Measurements from ENCODE around the gene IDE. TPM values are rescaled to one million over a fixed set of nuclear protein-coding genes. Genes with fewer than 3 reads are reported as not detected.
"Not testable (repeated sequence)": the region's sequence is repeated elsewhere in the genome, so short reads cannot be mapped to it uniquely, and the experiment has no call there.

The IDE gene
- total RNA-seq, 6 experiments from 2014 or later: 25.6 to 31.4 (median 29.2) TPM

GRCh38 chr10:92478536-92478935, 95.4 kb downstream of the IDE start:
- DNase-seq: no peak
- WGBS (ENCODE audit: insufficient coverage, low coverage, low lambda C conversion rate, missing lambda C conversion rate): 90% methylated on average over 5 of the region's 5 CpGs
- intact Hi-C loops (cut with DNase I): no loop called here
- Histone ChIP-seq H3K9me3 (no peaks in the 10 kb centered on the region), H3K4me3 (no peak overlapping the region), H3K27ac (no peak overlapping the region), H3K4me1 (no peaks in the 10 kb centered on the region), H3K27me3 (no peaks in the 10 kb centered on the region), H3K36me3 (peaks cover 0 to 60% (median 14%) of the 10 kb centered on the region in 4 donors)
- TF ChIP-seq CTCF (IDR thresholded peaks at IDR 0.05): no peak
- no peak for TF ChIP-seq POLR2A (IDR thresholded peaks at IDR 0.05)
- no peak for ATAC-seq

- H3K27me3 ChIP-seq: no peaks in the 10 kb centered on the region
- WGBS (ENCODE audit: insufficient coverage, low coverage, low lambda C conversion rate, missing lambda C conversion rate): no CpG with 5 or more reads among the region's 1 CpG
- H3K4me1 ChIP-seq: no peaks in the 10 kb centered on the region
- no peak overlapping the region for H3K27ac ChIP-seq
- no peaks in the 10 kb centered on the region for H3K9me3 ChIP-seq
- no peak for TF ChIP-seq CTCF (IDR thresholded peaks at IDR 0.05)
- TF ChIP-seq POLR2A (IDR thresholded peaks at IDR 0.05): no peak
- no peak for DNase-seq
- H3K36me3 ChIP-seq: peaks cover 0 to 57% (median 6%) of the 10 kb centered on the region in 4 donors
- no peak overlapping the region for H3K4me3 ChIP-seq
- intact Hi-C loops (cut with DNase I): no loop called here
- no peak for ATAC-seq
Observed at GRCh38 chr10:92475357-92475868, 98.5 kb downstream of the IDE start.

- intact Hi-C loops (cut with DNase I): no loop called here
- Histone ChIP-seq H3K27ac (no peak overlapping the region), H3K4me1 (no peaks in the 10 kb centered on the region), H3K36me3 (peaks cover 0 to 68% (median 16%) of the 10 kb centered on the region in 4 donors), H3K9me3 (no peaks in the 10 kb centered on the region), H3K27me3 (no peaks in the 10 kb centered on the region), H3K4me3 (no peak overlapping the region)
- DNase-seq (no peak), ATAC-seq (no peak)
- TF ChIP-seq POLR2A (IDR thresholded peaks at IDR 0.05) (no peak), CTCF (IDR thresholded peaks at IDR 0.05) (no peak)
- 70% methylated on average over 3 of the region's 3 CpGs for WGBS (ENCODE audit: insufficient coverage, low coverage, low lambda C conversion rate, missing lambda C conversion rate)
Observed at GRCh38 chr10:92470026-92470425, 103.9 kb downstream of the IDE start.

GRCh38 chr10:92464364-92464763, 109.5 kb downstream of the IDE start:
- H3K27me3 ChIP-seq: no peaks in the 10 kb centered on the region
- intact Hi-C loops (cut with DNase I): no loop called here
- H3K36me3 ChIP-seq: peaks cover 0 to 82% (median 38%) of the 10 kb centered on the region in 4 donors
- WGBS (ENCODE audit: insufficient coverage, low coverage, low lambda C conversion rate, missing lambda C conversion rate): 82% methylated on average over 5 of the region's 5 CpGs
- DNase-seq (no peak), ATAC-seq (no peak)
- no peaks in the 10 kb centered on the region for H3K9me3 ChIP-seq
- TF ChIP-seq CTCF (IDR thresholded peaks at IDR 0.05): no peak
- TF ChIP-seq POLR2A (IDR thresholded peaks at IDR 0.05): no peak
- no peaks in the 10 kb centered on the region for H3K4me1 ChIP-seq
- H3K4me3 ChIP-seq: no peak overlapping the region
- H3K27ac ChIP-seq: no peak overlapping the region

- peaks cover 0 to 74% (median 35%) of the 10 kb centered on the region in 4 donors for H3K36me3 ChIP-seq
- 90% methylated on average over 5 of the region's 5 CpGs for WGBS (ENCODE audit: insufficient coverage, low coverage, low lambda C conversion rate, missing lambda C conversion rate)
- ATAC-seq (no peak), DNase-seq (no peak)
- H3K4me1 ChIP-seq: no peaks in the 10 kb centered on the region
- no peak overlapping the region for H3K4me3 ChIP-seq
- TF ChIP-seq POLR2A (IDR thresholded peaks at IDR 0.05) (no peak), CTCF (IDR thresholded peaks at IDR 0.05) (no peak)
- no peaks in the 10 kb centered on the region for H3K27me3 ChIP-seq
- H3K27ac ChIP-seq: no peak overlapping the region
- no peaks in the 10 kb centered on the region for H3K9me3 ChIP-seq
- intact Hi-C loops (cut with DNase I): no loop called here
Observed at GRCh38 chr10:92463582-92463981, 110.3 kb downstream of the IDE start.

- H3K27ac ChIP-seq; H3K27me3 ChIP-seq; DNase-seq; H3K9me3 ChIP-seq; intact Hi-C loops (cut with DNase I); H3K4me1 ChIP-seq; H3K4me3 ChIP-seq; ATAC-seq: not testable (repeated sequence)
- 93% methylated on average over 5 of the region's 6 CpGs for WGBS (ENCODE audit: insufficient coverage, low coverage, low lambda C conversion rate, missing lambda C conversion rate)
- peaks cover 3 to 55% (median 11%) of the 10 kb centered on the region in 4 donors for H3K36me3 ChIP-seq
Observed at GRCh38 chr10:92454955-92455354, 118.9 kb downstream of the IDE start.

All from right lobe of liver (tissue), 6 donors.